22Rv1 (cell line): ENCODE measurements around the gene RND2.

Experiments
- CTCF ChIP-seq: fragments of 450-650 bp; IDR thresholded peaks from 2 replicates; pipeline ENCODE4 v1.5.1; 2017; ENCODE audit warnings: mild to moderate bottlenecking
- ZFX ChIP-seq: fragments of 450-650 bp; IDR thresholded peaks from 2 replicates; pipeline ENCODE4 v1.6.1; 2017; ENCODE audit warnings: antibody characterized with exemption, borderline replicate concordance

GRCh38 chr17:43025290-43025657 lies 243 bp downstream of the RND2 start:
- no peak for TF ChIP-seq CTCF
- no peak for TF ChIP-seq ZFX
